HepG2 (cell line): Measurements from ENCODE around the gene HTRA2. TPM values are rescaled to one million over a fixed set of nuclear protein-coding genes. Genes with fewer than 3 reads are reported as not detected.

ENCODE experiments used
- FOXP1 ChIP-seq, 2 experiments: fragments of 450-650 bp in 1 of 2; IDR thresholded peaks; 2 replicates each; pipeline ENCODE4 v1.6.1; 2017 to 2018; ENCODE audit warnings: antibody characterized with exemption in 1 of 2
- HDAC2 ChIP-seq: sonication (generic); formaldehyde crosslinking; IDR thresholded peaks from 2 replicates; pipeline ENCODE4 v1.4.0; 2020; ENCODE audit warnings: missing genetic modification reagents
- MLXIP ChIP-seq: sonication (generic); formaldehyde crosslinking; IDR thresholded peaks from 2 replicates; pipeline ENCODE4 v1.9.0; 2021; ENCODE audit warnings: missing genetic modification reagents, borderline replicate concordance
- NCOA1 ChIP-seq: sonication (generic); formaldehyde crosslinking; IDR thresholded peaks from 2 replicates; pipeline ENCODE4 v1.9.0; 2021; ENCODE audit warnings: missing genetic modification reagents
- RNF2 ChIP-seq: fragments of 450-650 bp; conservative IDR thresholded peaks from 2 replicates; pipeline ENCODE4 v1.6.1; 2016; ENCODE audit warnings: low read depth
- RXRA ChIP-seq: sonication (generic); formaldehyde crosslinking; IDR thresholded peaks from 2 replicates; pipeline ENCODE4 v1.5.1; 2020; ENCODE audit warnings: missing genetic modification reagents
- SMAD3 ChIP-seq: sonication (generic); formaldehyde crosslinking; IDR thresholded peaks from 2 replicates; pipeline ENCODE4 v1.4.0; 2020; ENCODE audit warnings: missing genetic modification reagents
- SP4 ChIP-seq: sonication (generic); formaldehyde crosslinking; IDR thresholded peaks from 2 replicates; pipeline ENCODE4 v1.8.1; 2023; ENCODE audit warnings: mild to moderate bottlenecking, missing genetic modification reagents
- TAF15 ChIP-seq: fragments of 200-400 bp; formaldehyde crosslinking; IDR thresholded peaks from one replicate; pipeline ENCODE4 v1.6.1; 2018; ENCODE audit warnings: mild to moderate bottlenecking, low read depth, low read length; ENCODE audit not compliant: poor library complexity, severe bottlenecking
- TERF1 ChIP-seq: sonication (generic); formaldehyde crosslinking; IDR thresholded peaks from 2 replicates; pipeline ENCODE4 v1.8.0; 2022; ENCODE audit warnings: mild to moderate bottlenecking, missing genetic modification reagents, moderate library complexity
- TFAP4 ChIP-seq: sonication (generic); IDR thresholded peaks from 2 replicates; pipeline ENCODE4 v1.6.1; 2016; ENCODE audit warnings: low read depth, borderline replicate concordance
- ZIK1 ChIP-seq: sonication (generic); formaldehyde crosslinking; IDR thresholded peaks from 2 replicates; pipeline ENCODE4 v1.5.0; 2020; ENCODE audit warnings: mild to moderate bottlenecking, low read depth, missing genetic modification reagents, borderline replicate concordance
- ZKSCAN1 ChIP-seq: fragments of 150-350 bp; IDR thresholded peaks from 2 replicates; pipeline ENCODE4 v1.6.1; 2014; ENCODE audit warnings: low read length
- ZNF138 ChIP-seq: sonication (generic); formaldehyde crosslinking; IDR thresholded peaks from 2 replicates; pipeline ENCODE4 v1.5.0; 2020; ENCODE audit warnings: mild to moderate bottlenecking, low read depth, missing genetic modification reagents
- ZNF143 ChIP-seq: sonication (generic); formaldehyde crosslinking; IDR thresholded peaks from 2 replicates; pipeline ENCODE4 v1.4.0; 2020; ENCODE audit warnings: missing genetic modification reagents
- ZNF207 ChIP-seq: fragments of 450-650 bp; IDR thresholded peaks from 2 replicates; pipeline ENCODE4 v1.6.1; 2016; ENCODE audit warnings: antibody characterized with exemption, borderline replicate concordance
- ZNF225 ChIP-seq: sonication (generic); formaldehyde crosslinking; IDR thresholded peaks from 2 replicates; pipeline ENCODE4 v1.4.0; 2020; ENCODE audit warnings: mild to moderate bottlenecking, missing genetic modification reagents
- ZNF530 ChIP-seq: sonication (generic); formaldehyde crosslinking; IDR thresholded peaks from 2 replicates; pipeline ENCODE4 v1.5.0; 2020; ENCODE audit warnings: low read depth, mild to moderate bottlenecking, missing genetic modification reagents
- ZNF670 ChIP-seq: sonication (generic); formaldehyde crosslinking; IDR thresholded peaks from 2 replicates; pipeline ENCODE4 v1.8.0; 2022; ENCODE audit warnings: mild to moderate bottlenecking, missing genetic modification reagents, borderline replicate concordance
- ZNF703 ChIP-seq: sonication (generic); formaldehyde crosslinking; IDR thresholded peaks from 2 replicates; pipeline ENCODE4 v1.5.1; 2020; ENCODE audit warnings: missing genetic modification reagents, mild to moderate bottlenecking, moderate library complexity, borderline replicate concordance
- ZNF713 ChIP-seq: sonication (generic); formaldehyde crosslinking; IDR thresholded peaks from 2 replicates; pipeline ENCODE4 v1.4.0; 2020; ENCODE audit warnings: mild to moderate bottlenecking, missing genetic modification reagents
- polyA plus RNA-seq, 8 experiments: library from polyadenylated mRNA; depleted of rRNA in 3 of 8; stranded (reverse) in 7 of 8; unstranded in 1 of 8; fragments of >200 nt; fragmentation: Illumina TruSeq in 4 of 8; extraction: Trizol in 4 of 8; gene quantifications; 2 replicates each; pipeline versions ENCODE4 v1.2.1 to v1.2.3, GENCODE V29; 2011 to 2016; ENCODE audit warnings: low read depth in 4 of 8, missing spikeins in 1 of 8, mixed read lengths in 1 of 8; ENCODE audit not compliant: insufficient read depth in 1 of 8
- total RNA-seq, 5 experiments: library from RNA; depleted of rRNA; stranded (reverse); fragments of >200 nt; fragmentation: Illumina TruSeq; extraction: Trizol; gene quantifications; 2 replicates each; pipeline ENCODE4 v1.2.3, GENCODE V29; 2016; ENCODE audit warnings: low read depth in 1 of 5
- TF ChIP-seq, protein P1 (sequence below): sonication (generic); formaldehyde crosslinking; IDR thresholded peaks from 2 replicates; pipeline ENCODE4 v1.8.0; 2023; ENCODE audit warnings: mild to moderate bottlenecking, missing genetic modification reagents
- TF ChIP-seq, protein P2 (sequence below): sonication (generic); formaldehyde crosslinking; IDR thresholded peaks from 2 replicates; pipeline ENCODE4 v1.4.0; 2020; ENCODE audit warnings: missing genetic modification reagents; ENCODE audit errors: not compliant biosample characterization

The HTRA2 gene
- total and polyA plus RNA-seq, 2 of the 13 experiments (the other 11 are each of a cell fraction or from before 2014, with no cell fraction given) = 47.7 to 50.3 TPM

GRCh38 chr2:74507145-74507925 is 22.4 kb upstream of the HTRA2 start, which contains the start of gene PCGF1 (continued):
- TF ChIP-seq RNF2 (peak; percentile 59; the same call in 1 of the 2 replicates), RXRA (CRISPR knock-in tag) (peak; percentile 98), ZNF713 (CRISPR knock-in tag) (no peak), HDAC2 (CRISPR knock-in tag) (peak; percentile 74), ZNF670 (CRISPR knock-in tag) (peak; percentile 56; the same call in 1 of the 2 replicates), ZNF703 (CRISPR knock-in tag) (no peak), MLXIP (CRISPR knock-in tag) (no peak), ZIK1 (CRISPR knock-in tag) (peak; percentile 96), ZKSCAN1 (0 out of 2 replicates have a peak, but pooled peaks have one; percentile 11), ZNF530 (CRISPR knock-in tag) (no peak), ZNF225 (CRISPR knock-in tag) (no peak; the same call in 1 of the 2 replicates), ZNF143 (CRISPR knock-in tag) (peak; percentile 80), TERF1 (CRISPR knock-in tag) (peak; percentile 58; the same call in 1 of the 2 replicates), SP4 (CRISPR knock-in tag) (peak; percentile 89), ZNF138 (CRISPR knock-in tag) (0 out of 2 replicates have a peak, but pooled peaks have one; percentile 84), ZNF207 (no peak), NCOA1 (CRISPR knock-in tag) (no peak; the same call in 1 of the 2 replicates), TFAP4 (peak; percentile 61; the same call in 1 of the 2 replicates), SMAD3 (CRISPR knock-in tag) (0 out of 2 replicates have a peak, but pooled peaks have one; percentile 15), TAF15 (no peak), FOXP1 (IDR thresholded peaks at IDR 0.05) (no peak), FOXP1 (CRISPR knock-in tag; IDR thresholded peaks at IDR 0.05) (peak; percentile 28; the same call in 1 of the 2 replicates)
- TF ChIP-seq, protein P1, sequence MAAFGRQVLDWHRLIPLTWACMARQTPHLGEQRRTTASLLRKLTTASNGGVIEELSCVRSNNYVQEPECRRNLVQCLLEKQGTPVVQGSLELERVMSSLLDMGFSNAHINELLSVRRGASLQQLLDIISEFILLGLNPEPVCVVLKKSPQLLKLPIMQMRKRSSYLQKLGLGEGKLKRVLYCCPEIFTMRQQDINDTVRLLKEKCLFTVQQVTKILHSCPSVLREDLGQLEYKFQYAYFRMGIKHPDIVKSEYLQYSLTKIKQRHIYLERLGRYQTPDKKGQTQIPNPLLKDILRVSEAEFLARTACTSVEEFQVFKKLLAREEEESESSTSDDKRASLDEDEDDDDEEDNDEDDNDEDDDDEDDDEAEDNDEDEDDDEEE (CRISPR knock-in tag) = peak; percentile 98
- TF ChIP-seq, protein P2, sequence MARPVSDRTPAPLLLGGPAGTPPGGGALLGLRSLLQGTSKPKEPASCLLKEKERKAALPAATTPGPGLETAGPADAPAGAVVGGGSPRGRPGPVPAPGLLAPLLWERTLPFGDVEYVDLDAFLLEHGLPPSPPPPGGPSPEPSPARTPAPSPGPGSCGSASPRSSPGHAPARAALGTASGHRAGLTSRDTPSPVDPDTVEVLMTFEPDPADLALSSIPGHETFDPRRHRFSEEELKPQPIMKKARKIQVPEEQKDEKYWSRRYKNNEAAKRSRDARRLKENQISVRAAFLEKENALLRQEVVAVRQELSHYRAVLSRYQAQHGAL (CRISPR knock-in tag) = no peak
